ENCODE results near the gene BCAR3.

The BCAR3 gene

DNA sequence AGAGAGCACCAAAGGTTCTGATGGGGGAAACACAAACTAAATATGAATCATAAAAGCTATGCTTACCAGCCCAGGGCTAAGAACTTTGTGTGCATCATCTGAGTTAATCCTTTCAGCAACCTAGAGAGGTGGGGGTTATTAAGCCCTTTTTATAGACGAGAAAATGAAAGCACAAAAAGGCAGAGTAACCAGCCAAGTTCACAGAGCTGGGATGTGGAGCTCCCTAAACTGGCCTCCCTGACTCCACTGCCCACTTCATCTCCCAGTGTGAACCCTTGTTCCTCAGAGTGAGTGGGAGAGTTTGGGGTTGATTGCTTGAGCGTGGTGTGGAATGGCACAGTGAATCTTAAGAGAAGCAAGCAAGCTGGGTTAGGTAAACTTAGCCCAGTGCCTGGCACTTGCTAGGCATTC is 10.8 kb upstream of the BCAR3 start:
- Histone ChIP-seq H3K4me2 (ENCODE audit: insufficient read depth, low read length) (no peak overlapping the region), H3K27me3 (ENCODE audit: insufficient read depth, low read length, poor library complexity) (no peaks in the 10 kb centered on the region), H3K79me2 (ENCODE audit: insufficient read depth, low read length) (no peaks in the 10 kb centered on the region), H3K9ac (ENCODE audit: low read depth, low read length) (no peak overlapping the region), H4K20me1 (ENCODE audit: insufficient read depth, low read length) (no peaks in the 10 kb centered on the region), H3K27ac (ENCODE audit: low read length) (no peak overlapping the region), H3K4me1 (ENCODE audit: insufficient read depth, low read length) (no peaks in the 10 kb centered on the region), H3K9me3 (ENCODE audit: insufficient read depth, low read length, severe bottlenecking) (no peaks in the 10 kb centered on the region), H3K36me3 (ENCODE audit: insufficient read depth, low read length) (no peaks in the 10 kb centered on the region), H2AFZ (ENCODE audit: low read depth, low read length) (no peak overlapping the region), H3K4me3 (ENCODE audit: low read depth in 1 of 2, low read length in 2 of 2) (no peak overlapping the region)
- DNase-seq (no peak), ATAC-seq (ENCODE audit: insufficient read depth, low read depth) (peak; percentile 24; the same call in 1 of the 3 replicates)
- TF ChIP-seq EZH2 (IDR thresholded peaks at IDR 0.05; ENCODE audit: borderline replicate concordance, low read depth, low read length, severe bottlenecking) = no peak
- TF ChIP-seq, protein P1, sequence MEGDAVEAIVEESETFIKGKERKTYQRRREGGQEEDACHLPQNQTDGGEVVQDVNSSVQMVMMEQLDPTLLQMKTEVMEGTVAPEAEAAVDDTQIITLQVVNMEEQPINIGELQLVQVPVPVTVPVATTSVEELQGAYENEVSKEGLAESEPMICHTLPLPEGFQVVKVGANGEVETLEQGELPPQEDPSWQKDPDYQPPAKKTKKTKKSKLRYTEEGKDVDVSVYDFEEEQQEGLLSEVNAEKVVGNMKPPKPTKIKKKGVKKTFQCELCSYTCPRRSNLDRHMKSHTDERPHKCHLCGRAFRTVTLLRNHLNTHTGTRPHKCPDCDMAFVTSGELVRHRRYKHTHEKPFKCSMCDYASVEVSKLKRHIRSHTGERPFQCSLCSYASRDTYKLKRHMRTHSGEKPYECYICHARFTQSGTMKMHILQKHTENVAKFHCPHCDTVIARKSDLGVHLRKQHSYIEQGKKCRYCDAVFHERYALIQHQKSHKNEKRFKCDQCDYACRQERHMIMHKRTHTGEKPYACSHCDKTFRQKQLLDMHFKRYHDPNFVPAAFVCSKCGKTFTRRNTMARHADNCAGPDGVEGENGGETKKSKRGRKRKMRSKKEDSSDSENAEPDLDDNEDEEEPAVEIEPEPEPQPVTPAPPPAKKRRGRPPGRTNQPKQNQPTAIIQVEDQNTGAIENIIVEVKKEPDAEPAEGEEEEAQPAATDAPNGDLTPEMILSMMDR (IDR thresholded peaks at IDR 0.05; ENCODE audit: borderline replicate concordance, extremely low read depth, low read length, poor library complexity, severe bottlenecking) = no peak

DNA sequence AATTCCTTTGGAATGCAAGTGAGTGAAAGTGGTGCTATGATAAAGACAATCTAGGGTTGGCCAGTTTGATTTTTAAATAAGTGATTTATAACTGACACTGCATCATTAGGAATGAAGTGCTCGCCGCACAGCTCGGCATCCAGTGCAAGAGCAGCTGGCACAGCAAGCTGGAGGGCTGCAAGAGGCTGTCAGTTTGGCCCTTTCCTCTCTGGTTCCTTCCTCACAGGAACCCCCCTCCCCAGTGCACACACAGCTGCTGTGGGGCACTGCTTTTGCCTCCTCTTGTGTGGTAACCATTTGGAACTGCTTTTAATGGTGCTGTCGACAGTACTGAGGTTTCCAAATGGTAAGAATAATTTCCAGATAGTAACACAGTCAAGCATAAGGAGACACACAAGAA is 10.4 kb upstream of the BCAR3 start:
- Histone ChIP-seq H3K36me3 (ENCODE audit: insufficient read depth, low read length) (no peaks in the 10 kb centered on the region), H3K79me2 (ENCODE audit: insufficient read depth, low read length) (no peaks in the 10 kb centered on the region), H3K4me2 (ENCODE audit: insufficient read depth, low read length) (no peak overlapping the region), H3K27me3 (ENCODE audit: insufficient read depth, low read length, poor library complexity) (no peaks in the 10 kb centered on the region), H3K9me3 (ENCODE audit: insufficient read depth, low read length, severe bottlenecking) (no peaks in the 10 kb centered on the region), H2AFZ (ENCODE audit: low read depth, low read length) (no peak overlapping the region), H3K4me3 (ENCODE audit: low read depth in 1 of 2, low read length in 2 of 2) (no peak overlapping the region), H3K9ac (ENCODE audit: low read depth, low read length) (no peak overlapping the region), H4K20me1 (ENCODE audit: insufficient read depth, low read length) (no peaks in the 10 kb centered on the region), H3K4me1 (ENCODE audit: insufficient read depth, low read length) (no peaks in the 10 kb centered on the region), H3K27ac (ENCODE audit: low read length) (no peak overlapping the region)
- ATAC-seq (ENCODE audit: insufficient read depth, low read depth) (peak; percentile 78), DNase-seq (peak; percentile 32)
- TF ChIP-seq EZH2 (IDR thresholded peaks at IDR 0.05; ENCODE audit: borderline replicate concordance, low read depth, low read length, severe bottlenecking) = no peak
- TF ChIP-seq, protein P1 (IDR thresholded peaks at IDR 0.05; ENCODE audit: borderline replicate concordance, extremely low read depth, low read length, poor library complexity, severe bottlenecking) = no peak

DNA sequence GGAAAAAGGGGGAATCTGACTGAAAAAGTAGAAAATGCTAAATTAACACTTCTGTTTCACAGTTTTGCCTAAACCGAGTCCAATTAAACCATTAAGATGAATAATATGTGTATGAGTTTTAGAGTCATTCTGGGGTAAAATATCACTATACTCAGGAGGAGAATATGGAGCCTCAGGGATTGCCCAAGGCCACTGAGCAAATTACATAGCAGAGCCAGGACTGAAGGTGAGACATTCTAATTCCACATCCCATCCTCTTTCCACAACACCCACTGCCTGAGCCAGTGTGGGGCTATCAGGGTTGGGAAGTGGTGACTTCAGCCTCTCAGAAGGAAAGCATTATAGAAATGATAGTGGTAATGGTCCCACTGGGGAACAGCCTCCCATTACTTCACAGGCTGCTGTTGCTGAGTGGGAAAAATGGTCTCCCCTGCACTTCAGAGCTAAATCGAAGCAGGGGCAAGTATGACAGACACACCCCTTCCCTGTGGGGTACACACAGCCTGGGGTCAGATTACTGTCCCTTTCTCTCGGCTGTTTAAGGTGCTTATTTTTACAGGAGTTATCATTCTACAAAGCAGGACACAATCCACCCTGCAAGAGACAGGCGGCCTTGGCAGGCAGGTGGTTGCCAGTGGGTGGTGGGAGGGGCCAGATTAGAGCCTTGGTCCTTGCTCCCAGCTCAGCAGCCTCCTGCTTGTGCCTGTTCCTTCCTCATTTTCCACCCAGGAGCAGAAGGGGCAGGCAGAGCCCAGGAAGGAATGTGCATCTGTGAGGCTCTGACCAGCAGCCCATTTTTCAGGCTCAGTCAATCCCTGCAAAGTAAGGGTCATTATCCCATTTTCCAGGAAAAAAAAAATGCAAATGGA is 9.5 kb upstream of the BCAR3 start:
- Histone ChIP-seq H3K4me3 (ENCODE audit: low read depth in 1 of 2, low read length in 2 of 2) (no peak overlapping the region), H3K27ac (ENCODE audit: low read length) (no peak overlapping the region), H3K79me2 (ENCODE audit: insufficient read depth, low read length) (no peaks in the 10 kb centered on the region), H3K9me3 (ENCODE audit: insufficient read depth, low read length, severe bottlenecking) (no peaks in the 10 kb centered on the region), H3K27me3 (ENCODE audit: insufficient read depth, low read length, poor library complexity) (no peaks in the 10 kb centered on the region), H3K9ac (ENCODE audit: low read depth, low read length) (no peak overlapping the region), H4K20me1 (ENCODE audit: insufficient read depth, low read length) (no peaks in the 10 kb centered on the region), H3K36me3 (ENCODE audit: insufficient read depth, low read length) (no peaks in the 10 kb centered on the region), H3K4me2 (ENCODE audit: insufficient read depth, low read length) (no peak overlapping the region), H3K4me1 (ENCODE audit: insufficient read depth, low read length) (no peaks in the 10 kb centered on the region), H2AFZ (ENCODE audit: low read depth, low read length) (no peak overlapping the region)
- DNase-seq (no peak), ATAC-seq (ENCODE audit: insufficient read depth, low read depth) (no peak)
- TF ChIP-seq, protein P1 (IDR thresholded peaks at IDR 0.05; ENCODE audit: borderline replicate concordance, extremely low read depth, low read length, poor library complexity, severe bottlenecking) = no peak
- TF ChIP-seq EZH2 (IDR thresholded peaks at IDR 0.05; ENCODE audit: borderline replicate concordance, low read depth, low read length, severe bottlenecking) = no peak
